Immature natural killer cell (primary cell): ENCODE results near the gene DIO3. TPM values are rescaled to one million over a fixed set of nuclear protein-coding genes. Genes with fewer than 3 reads are reported as not detected.

ENCODE experiments used
- DNase-seq, 3 donors: peaks; one replicate each; pipeline ENCODE4 v3.0.0; 2022; ENCODE audit warnings: mixed read lengths in 1 of 3
- H3K27ac Mint-ChIP-seq, 6 donors: one replicate each; pipeline ENCODE4 v1.8.0; 2020; ENCODE audit warnings: mixed read lengths in 6 of 6, mild to moderate bottlenecking in 5 of 6, inconsistent platforms in 4 of 6, moderate library complexity in 3 of 6
- H3K27me3 Mint-ChIP-seq, 3 donors: one replicate each; pipeline ENCODE4 v1.8.0; 2020 to 2021; ENCODE audit warnings: low read depth in 3 of 3, mild to moderate bottlenecking in 3 of 3, mixed read lengths in 3 of 3, moderate library complexity in 3 of 3, inconsistent platforms in 1 of 3
- H3K36me3 Mint-ChIP-seq, 3 donors: one replicate each; pipeline ENCODE4 v1.8.0; 2020; ENCODE audit warnings: mixed read lengths in 3 of 3, inconsistent platforms in 2 of 3, mild to moderate bottlenecking in 2 of 3
- H3K4me1 Mint-ChIP-seq, 2 donors: one replicate each; pipeline ENCODE4 v1.8.0; 2020; ENCODE audit warnings: inconsistent platforms in 2 of 2, mild to moderate bottlenecking in 2 of 2, mixed read lengths in 2 of 2, moderate library complexity in 1 of 2
- H3K4me3 Mint-ChIP-seq, 5 donors: one replicate each; pipeline ENCODE4 v1.8.0; 2020; ENCODE audit warnings: mild to moderate bottlenecking in 5 of 5, mixed read lengths in 5 of 5, inconsistent platforms in 3 of 5, moderate library complexity in 3 of 5
- H3K9me3 Mint-ChIP-seq, 6 donors: one replicate each; pipeline ENCODE4 v1.8.0; 2020; ENCODE audit warnings: mild to moderate bottlenecking in 6 of 6, mixed read lengths in 6 of 6, inconsistent platforms in 4 of 6, moderate library complexity in 3 of 6
- polyA plus RNA-seq, 3 donors: library from polyadenylated mRNA; unstranded; fragments of 300-500 nt; fragmentation: Illumina TruSeq; gene quantifications; one replicate each; pipeline ENCODE4 v1.2.3, GENCODE V29; 2021

DIO3 gene
- polyA plus RNA-seq, 3 donors from 2014 or later: not detected

GRCh38 chr14:101604935-101605780, 43.9 kb downstream of the DIO3 start:
- Mint-ChIP-seq H3K4me1 (no peaks in the 10 kb centered on the region), H3K27me3 (peaks cover 6 to 23% (median 8%) of the 10 kb centered on the region in 3 donors), H3K36me3 (peaks cover 0 to 4% (median 3%) of the 10 kb centered on the region in 3 donors), H3K4me3 (no peak overlapping the region), H3K9me3 (no peaks in the 10 kb centered on the region), H3K27ac (no peak overlapping the region)
- no peak for DNase-seq

- no peaks in the 10 kb centered on the region for H3K9me3 Mint-ChIP-seq
- H3K4me3 Mint-ChIP-seq: no peak overlapping the region
- DNase-seq: no peak
- peaks cover 8 to 23% (median 9%) of the 10 kb centered on the region in 3 donors for H3K27me3 Mint-ChIP-seq
- no peak overlapping the region for H3K27ac Mint-ChIP-seq
- H3K36me3 Mint-ChIP-seq: peaks cover 0 to 4% (median 3%) of the 10 kb centered on the region in 3 donors
- H3K4me1 Mint-ChIP-seq: no peaks in the 10 kb centered on the region
Observed at GRCh38 chr14:101605836-101606235, 44.5 kb downstream of the DIO3 start.

Other genes with a start within 250 kb of the DIO3 start
- 100 to 1,000 TPM; 214 to 250 (median 236) TPM for gene PPP2R5C, start 200.2 kb downstream of the DIO3 start, polyA plus RNA-seq